GM23338 (cell line): ENCODE measurements around the gene TMBIM1.

Source experiments
- CREB1 ChIP-seq: fragments of 250-450 bp; sonication (Bioruptor Pico); IDR thresholded peaks from 2 replicates; pipeline ENCODE4 v1.5.0; 2020; ENCODE audit warnings: low read depth, mild to moderate bottlenecking, moderate library complexity
- CTCF ChIP-seq, 2 experiments: fragments of 200-600 bp in 1 of 2; sonication (generic) in 1 of 2; conservative IDR thresholded peaks; 2 replicates each; pipeline versions ENCODE4 v1.5.1 to v1.6.1; 2016 to 2017; ENCODE audit warnings: antibody characterized with exemption in 2 of 2, low read depth in 2 of 2, mild to moderate bottlenecking in 2 of 2, moderate library complexity in 1 of 2
- ETS1 ChIP-seq: IDR thresholded peaks from 2 replicates; pipeline ENCODE4 v1.6.1; 2016; ENCODE audit warnings: antibody characterized with exemption
- EZH2 ChIP-seq: fragments of 200-600 bp; sonication (generic); IDR thresholded peaks from one replicate; pipeline ENCODE4 v1.8.0; 2017; ENCODE audit warnings: antibody characterized with exemption, mild to moderate bottlenecking, low read depth; ENCODE audit not compliant: unreplicated experiment
- EZH2phosphoT487 ChIP-seq: fragments of 200-600 bp; sonication (generic); IDR thresholded peaks from one replicate; pipeline ENCODE4 v1.8.1; 2018; ENCODE audit warnings: antibody characterized with exemption; ENCODE audit not compliant: unreplicated experiment
- JUNB ChIP-seq: IDR thresholded peaks from one replicate; pipeline ENCODE4 v1.6.1; 2016; ENCODE audit warnings: antibody characterized with exemption; ENCODE audit not compliant: unreplicated experiment
- NANOG ChIP-seq: IDR thresholded peaks from 2 replicates; pipeline ENCODE4 v1.6.1; 2016; ENCODE audit warnings: antibody characterized with exemption, borderline replicate concordance
- POLR2AphosphoS5 ChIP-seq: IDR thresholded peaks from 2 replicates; pipeline ENCODE4 v1.6.1; 2016; ENCODE audit warnings: antibody characterized with exemption, low read depth
- REST ChIP-seq: IDR thresholded peaks from one replicate; pipeline ENCODE4 v1.6.1; 2018; ENCODE audit warnings: antibody characterized with exemption; ENCODE audit not compliant: unreplicated experiment
- STAT1 ChIP-seq: IDR thresholded peaks from one replicate; pipeline ENCODE4 v1.6.1; 2016; ENCODE audit warnings: antibody characterized with exemption; ENCODE audit not compliant: unreplicated experiment
- ZNF114 ChIP-seq: fragments of 250-450 bp; sonication (Bioruptor Pico); IDR thresholded peaks from 2 replicates; pipeline ENCODE4 v1.5.0; 2020; ENCODE audit warnings: mild to moderate bottlenecking, moderate library complexity
- ZNF331 ChIP-seq: fragments of 250-450 bp; sonication (Bioruptor Pico); IDR thresholded peaks from 2 replicates; pipeline ENCODE4 v1.5.0; 2020; ENCODE audit warnings: low read depth, mild to moderate bottlenecking, moderate library complexity
- ZNF462 ChIP-seq: fragments of 250-450 bp; sonication (Bioruptor Pico); IDR thresholded peaks from 2 replicates; pipeline ENCODE4 v1.5.0; 2020; ENCODE audit warnings: mild to moderate bottlenecking, moderate library complexity

- no peak for TF ChIP-seq NANOG
- no peak for TF ChIP-seq CTCF (conservative IDR thresholded peaks at IDR 0.05; ENCODE audit: low read depth in 2 of 2)
- TF ChIP-seq EZH2 = no peak
- TF ChIP-seq POLR2AphosphoS5 = peak; percentile 75
- TF ChIP-seq JUNB = no peak
- peak; percentile 99 for TF ChIP-seq ETS1
- TF ChIP-seq STAT1 = no peak
- TF ChIP-seq ZNF331 (CRISPR knock-in tag) = no peak
- no peak for TF ChIP-seq REST
- peak; percentile 84 for TF ChIP-seq CREB1 (CRISPR knock-in tag)
- TF ChIP-seq EZH2phosphoT487 = no peak
- peak; percentile 54; the same call in 1 of the 2 replicates for TF ChIP-seq ZNF114 (CRISPR knock-in tag)
- TF ChIP-seq ZNF462 (CRISPR knock-in tag) = no peak
Observed at GRCh38 chr2:218269900-218270720, 22.2 kb downstream of the TMBIM1 start, which contains the start of the genes AAMP and PNKD.
